ENCODE data around the gene GLDC. TPM values are rescaled to one million over a fixed set of nuclear protein-coding genes. Genes with fewer than 3 reads are reported as not detected.

GLDC gene
- total and polyA plus RNA-seq, 9 donors = 0.07 to 4.3 (median 0.72) TPM; not detected in 2

DNA sequence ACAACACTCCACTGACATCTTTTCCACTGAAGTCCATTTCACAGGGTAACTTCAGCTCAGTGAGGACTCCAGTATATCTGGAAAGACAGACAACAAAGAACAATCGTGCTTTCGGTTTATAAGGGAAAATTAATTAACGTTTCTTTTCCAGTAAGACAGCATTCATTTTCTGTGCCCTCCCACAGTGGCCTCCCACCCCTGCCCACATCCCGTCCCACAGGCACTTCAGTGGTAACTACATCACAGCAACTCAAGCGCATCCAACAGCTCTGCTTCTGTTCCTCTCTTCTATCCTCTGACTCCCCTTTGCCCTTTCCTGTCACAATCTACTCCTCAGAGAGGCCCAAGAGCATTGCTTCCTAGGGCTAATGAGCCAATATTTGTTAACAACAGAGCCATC, 40.3 kb downstream of the GLDC start:
- Histone ChIP-seq H3K4me3 (no peak overlapping the region), H3K36me3 (no peaks in the 10 kb centered on the region), H3K27ac (no peak overlapping the region), H3K4me1 (ENCODE audit: insufficient read depth) (no peaks in the 10 kb centered on the region), H3K27me3 (no peaks in the 10 kb centered on the region), H3K9me3 (no peaks in the 10 kb centered on the region)
- intact Hi-C loops (cut with DNase I) = no loop called here
- TF ChIP-seq, protein P1, sequence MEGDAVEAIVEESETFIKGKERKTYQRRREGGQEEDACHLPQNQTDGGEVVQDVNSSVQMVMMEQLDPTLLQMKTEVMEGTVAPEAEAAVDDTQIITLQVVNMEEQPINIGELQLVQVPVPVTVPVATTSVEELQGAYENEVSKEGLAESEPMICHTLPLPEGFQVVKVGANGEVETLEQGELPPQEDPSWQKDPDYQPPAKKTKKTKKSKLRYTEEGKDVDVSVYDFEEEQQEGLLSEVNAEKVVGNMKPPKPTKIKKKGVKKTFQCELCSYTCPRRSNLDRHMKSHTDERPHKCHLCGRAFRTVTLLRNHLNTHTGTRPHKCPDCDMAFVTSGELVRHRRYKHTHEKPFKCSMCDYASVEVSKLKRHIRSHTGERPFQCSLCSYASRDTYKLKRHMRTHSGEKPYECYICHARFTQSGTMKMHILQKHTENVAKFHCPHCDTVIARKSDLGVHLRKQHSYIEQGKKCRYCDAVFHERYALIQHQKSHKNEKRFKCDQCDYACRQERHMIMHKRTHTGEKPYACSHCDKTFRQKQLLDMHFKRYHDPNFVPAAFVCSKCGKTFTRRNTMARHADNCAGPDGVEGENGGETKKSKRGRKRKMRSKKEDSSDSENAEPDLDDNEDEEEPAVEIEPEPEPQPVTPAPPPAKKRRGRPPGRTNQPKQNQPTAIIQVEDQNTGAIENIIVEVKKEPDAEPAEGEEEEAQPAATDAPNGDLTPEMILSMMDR (IDR thresholded peaks at IDR 0.05) = no peak
- no peak for TF ChIP-seq POLR2A (IDR thresholded peaks at IDR 0.05)
- no peak for TF ChIP-seq EP300 (IDR thresholded peaks at IDR 0.05)
- WGBS, 3 donors = 68 to 78% (median 77%) methylated on average over 5 of the region's 5 CpGs
- DNase-seq = no peak

DNA sequence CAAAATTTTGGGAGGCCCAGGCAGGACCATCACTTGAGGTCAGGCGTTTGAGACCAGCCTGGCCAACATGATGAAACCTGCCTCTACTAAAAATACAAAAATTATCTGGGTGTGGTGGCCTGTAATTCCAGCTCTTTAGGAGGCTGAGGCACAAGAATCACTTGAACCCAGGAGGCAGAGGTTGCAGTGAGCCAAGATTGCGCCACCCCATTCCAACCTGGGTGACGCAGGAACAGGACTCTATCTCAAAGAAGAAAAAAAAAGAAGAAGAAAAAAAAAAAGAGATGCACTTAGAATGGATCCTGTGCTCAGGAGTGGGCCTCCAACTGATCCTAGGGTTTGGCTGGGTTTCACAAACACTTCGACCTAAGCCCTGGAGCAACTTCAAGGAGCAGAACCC, 45.1 kb downstream of the GLDC start:
- no peaks in the 10 kb centered on the region for H3K27me3 ChIP-seq
- no peak overlapping the region for H3K4me3 ChIP-seq
- no peak for DNase-seq
- 91 to 96% (median 94%) methylated on average over 4 of the region's 4 CpGs for WGBS, 3 donors
- H3K27ac ChIP-seq = no peak overlapping the region
- no peaks in the 10 kb centered on the region for H3K4me1 ChIP-seq (ENCODE audit: insufficient read depth)
- no peaks in the 10 kb centered on the region for H3K36me3 ChIP-seq
- no peaks in the 10 kb centered on the region for H3K9me3 ChIP-seq
- TF ChIP-seq EP300 (IDR thresholded peaks at IDR 0.05) = no peak
- TF ChIP-seq, protein P1 (IDR thresholded peaks at IDR 0.05) = no peak
- no peak for TF ChIP-seq POLR2A (IDR thresholded peaks at IDR 0.05)
- intact Hi-C loops (cut with DNase I) = no loop called here

DNA sequence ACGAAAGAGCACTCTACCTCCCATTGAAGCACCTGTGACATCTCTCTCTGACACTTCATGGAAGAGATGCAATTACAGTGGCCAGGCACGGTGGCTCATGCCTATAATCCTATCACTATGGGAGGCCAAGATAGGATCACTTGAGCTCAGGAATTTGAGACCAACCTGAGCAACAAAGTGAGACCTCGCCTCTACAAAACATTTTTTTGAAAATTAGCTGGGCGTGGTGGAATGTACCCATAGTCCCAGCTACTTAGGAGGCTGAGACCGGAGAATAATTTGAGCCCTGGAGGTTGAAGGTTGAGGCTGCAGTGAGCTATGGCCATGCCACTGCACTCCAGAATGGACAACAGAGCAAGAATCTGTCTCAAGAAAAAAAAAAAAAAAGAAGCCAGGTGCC, 45.5 kb downstream of the GLDC start:
- H3K27me3 ChIP-seq = no peaks in the 10 kb centered on the region
- no peak overlapping the region for H3K27ac ChIP-seq
- no peaks in the 10 kb centered on the region for H3K9me3 ChIP-seq
- WGBS, 3 donors = 85 to 92% (median 91%) methylated on average over 5 of the region's 5 CpGs
- H3K36me3 ChIP-seq = no peaks in the 10 kb centered on the region
- no peak for DNase-seq
- no peak overlapping the region for H3K4me3 ChIP-seq
- no peaks in the 10 kb centered on the region for H3K4me1 ChIP-seq (ENCODE audit: insufficient read depth)
- TF ChIP-seq EP300 (IDR thresholded peaks at IDR 0.05) (no peak), POLR2A (IDR thresholded peaks at IDR 0.05) (no peak)
- TF ChIP-seq, protein P1 (IDR thresholded peaks at IDR 0.05) = no peak
- intact Hi-C loops (cut with DNase I) = no loop called here

DNA sequence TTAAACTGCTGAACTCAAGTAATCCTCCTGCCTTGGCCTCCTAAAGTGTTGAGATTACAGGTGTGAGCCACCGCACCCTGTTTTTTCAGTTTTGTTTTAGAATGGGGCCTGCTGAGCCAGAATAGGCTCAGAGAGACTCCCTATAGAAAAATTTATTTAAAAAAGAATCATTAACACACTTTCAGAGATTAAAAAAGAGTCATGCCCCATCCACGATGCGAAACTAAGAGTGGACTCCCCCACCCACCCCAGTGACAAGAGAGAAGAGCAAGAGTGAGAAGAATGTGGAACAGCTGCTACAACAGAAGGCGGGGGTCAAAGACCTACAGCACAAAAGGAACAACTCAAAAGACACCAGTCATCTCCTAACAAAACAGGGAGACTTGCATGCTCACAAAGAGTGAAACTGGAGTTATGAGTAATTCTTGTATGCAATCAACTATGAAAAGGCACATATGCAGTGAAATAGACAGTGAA, 47.2 kb downstream of the GLDC start:
- no peaks in the 10 kb centered on the region for H3K27me3 ChIP-seq
- no peaks in the 10 kb centered on the region for H3K4me1 ChIP-seq (ENCODE audit: insufficient read depth)
- intact Hi-C loops (cut with DNase I) = loop anchor here in 1 of 4 donors (10.0 kb wide), 1 partner anchor 77 kb away; no protein-coding TSS in a partner anchor
- WGBS, 3 donors = 64 to 76% (median 73%) methylated on average over 4 of the region's 4 CpGs
- DNase-seq = no peak
- H3K27ac ChIP-seq = no peak overlapping the region
- H3K4me3 ChIP-seq = no peak overlapping the region
- H3K9me3 ChIP-seq = no peaks in the 10 kb centered on the region
- no peaks in the 10 kb centered on the region for H3K36me3 ChIP-seq
- TF ChIP-seq EP300 (IDR thresholded peaks at IDR 0.05) (no peak), POLR2A (IDR thresholded peaks at IDR 0.05) (no peak)
- TF ChIP-seq, protein P1 (IDR thresholded peaks at IDR 0.05) = no peak

All from ovary (tissue), 9 donors.